H1 (cell line): Measurements from ENCODE around the gene GNG11. TPM values are rescaled to one million over a fixed set of nuclear protein-coding genes. Genes with fewer than 3 reads are reported as not detected.

ENCODE experiments used
- CTCF ChIA-PET: fragments of 300-600 bp; sonication (Branson Sonifier 250); formaldehyde crosslinking; loops from one replicate; lab custom pipeline; 2021; ENCODE audit not compliant: partially characterized antibody; lab: Charles Lee
- POLR2A ChIA-PET: fragments of 300-600 bp; sonication (Branson Sonifier 250); formaldehyde crosslinking; loops from one replicate; lab custom pipeline; 2021; ENCODE audit warnings: inconsistent platforms; ENCODE audit not compliant: partially characterized antibody; lab: Charles Lee
- DNase-seq, 2 experiments: peaks; one replicate each; pipeline versions ENCODE4 v3.0.0 to v3.0.0-alpha.2; 2010 to 2022; ENCODE audit warnings: low spot score in 2 of 2, low read depth in 1 of 2, mixed read lengths in 1 of 2
- FAIRE-seq: peaks from 2 replicates; lab custom pipeline; 2011; peaks lifted over from hg19 to GRCh38; lab: Jason Lieb, UNC
- H2AFZ ChIP-seq: 2 replicates; pipeline ENCODE4 v1.8.1; 2012; ENCODE audit warnings: low read length, inconsistent platforms
- H2AK5ac ChIP-seq: 2 replicates; pipeline ENCODE4 v1.6.1; 2013; ENCODE audit warnings: low read depth, low read length
- H2BK120ac ChIP-seq: replicated peaks from 2 replicates; pipeline ENCODE3; 2013; ENCODE audit warnings: low read depth, low read length, inconsistent platforms
- H2BK12ac ChIP-seq: 2 replicates; pipeline ENCODE4 v1.6.1; 2013; ENCODE audit warnings: low read depth, low read length
- H2BK15ac ChIP-seq: 2 replicates; pipeline ENCODE4 v1.6.1; 2013; ENCODE audit warnings: low read length
- H2BK20ac ChIP-seq: 2 replicates; pipeline ENCODE4 v1.6.1; 2013; ENCODE audit warnings: low read length
- H2BK5ac ChIP-seq: 2 replicates; pipeline ENCODE4 v1.6.1; 2013; ENCODE audit warnings: low read depth, low read length
- H3K14ac ChIP-seq: 2 replicates; pipeline ENCODE4 v1.6.1; 2013; ENCODE audit warnings: inconsistent platforms; ENCODE audit not compliant: insufficient read length
- H3K18ac ChIP-seq: 2 replicates; pipeline ENCODE4 v1.6.1; 2013; ENCODE audit warnings: low read length; ENCODE audit errors: extremely low read depth
- H3K23ac ChIP-seq: 2 replicates; pipeline ENCODE4 v1.6.1; 2013; ENCODE audit warnings: inconsistent platforms; ENCODE audit not compliant: insufficient read length
- H3K23me2 ChIP-seq: 2 replicates; pipeline ENCODE4 v1.6.1; 2013; ENCODE audit warnings: low read depth, low read length
- H3K27ac ChIP-seq: 2 replicates; pipeline ENCODE4 v1.6.1; 2011; ENCODE audit warnings: low read depth, low read length, inconsistent platforms
- H3K27me3 ChIP-seq, 4 experiments: replicated peaks in 1 of 4; 1 replicate in 1 of 4; 2 replicates in 3 of 4; pipeline versions ENCODE4 v1.6.1 to v1.8.1; 2011 to 2013; ENCODE audit warnings: low read length in 3 of 4, mild to moderate bottlenecking in 3 of 4, inconsistent platforms in 2 of 4, mixed read lengths in 2 of 4, moderate library complexity in 1 of 4; ENCODE audit not compliant: control insufficient read depth in 3 of 4, insufficient read depth in 3 of 4; ENCODE audit errors: extremely low read depth in 1 of 4
- H3K36me3 ChIP-seq, 4 experiments: 2 replicates each; pipeline versions ENCODE4 v1.6.1 to v1.8.1; 2011 to 2013; ENCODE audit warnings: mild to moderate bottlenecking in 4 of 4, low read length in 3 of 4, moderate library complexity in 2 of 4, control low read depth in 1 of 4, inconsistent platforms in 1 of 4; ENCODE audit not compliant: insufficient read depth in 4 of 4, control insufficient read depth in 2 of 4
- H3K4ac ChIP-seq: replicated peaks from 2 replicates; pipeline ENCODE3; 2013; ENCODE audit warnings: low read length, low read depth, mixed read lengths, inconsistent platforms; ENCODE audit not compliant: insufficient read length
- H3K4me1 ChIP-seq, 4 experiments: replicated peaks in 1 of 4; 1 replicate in 1 of 4; 2 replicates in 3 of 4; pipeline versions ENCODE4 v1.6.1 to v1.8.1; 2011 to 2013; ENCODE audit warnings: low read length in 3 of 4, inconsistent platforms in 2 of 4, mixed read lengths in 1 of 4; ENCODE audit not compliant: insufficient read depth in 4 of 4, control insufficient read depth in 3 of 4
- H3K4me2 ChIP-seq, 2 experiments: 2 replicates each; pipeline versions ENCODE4 v1.6.1 to v1.8.1; 2011 to 2013; ENCODE audit warnings: low read depth in 2 of 2, low read length in 2 of 2, control low read depth in 1 of 2, inconsistent platforms in 1 of 2, mild to moderate bottlenecking in 1 of 2; ENCODE audit not compliant: insufficient read depth in 1 of 2
- H3K4me3 ChIP-seq, 4 experiments: fragments of 200-600, 300-600 bp in 1 of 4; sonication (generic), shearing (Covaris generic), sonication (Bioruptor Twin) in 1 of 4; 2 replicates each; pipeline versions ENCODE4 v1.5.1 to v1.8.1; 2011 to 2016; ENCODE audit warnings: low read length in 4 of 4, low read depth in 3 of 4, control low read depth in 2 of 4, inconsistent platforms in 2 of 4, mild to moderate bottlenecking in 2 of 4, mixed read lengths in 1 of 4, moderate library complexity in 1 of 4; ENCODE audit not compliant: insufficient read depth in 2 of 4; ENCODE audit errors: extremely low read depth in 1 of 4
- H3K56ac ChIP-seq: replicated peaks from 2 replicates; pipeline ENCODE3; 2013; ENCODE audit warnings: low read depth, mild to moderate bottlenecking, mixed read lengths, low read length, inconsistent platforms; ENCODE audit not compliant: insufficient read length
- H3K79me1 ChIP-seq: 2 replicates; pipeline ENCODE4 v1.6.1; 2013; ENCODE audit warnings: low read depth, low read length, control low read depth
- H3K79me2 ChIP-seq, 2 experiments: 2 replicates each; pipeline versions ENCODE4 v1.6.1 to v1.8.1; 2012 to 2013; ENCODE audit warnings: low read length in 2 of 2, mild to moderate bottlenecking in 2 of 2, inconsistent platforms in 1 of 2; ENCODE audit not compliant: insufficient read depth in 2 of 2, control insufficient read depth in 1 of 2
- H3K9ac ChIP-seq, 4 experiments: replicated peaks in 1 of 4; 1 replicate in 1 of 4; 2 replicates in 3 of 4; pipeline versions ENCODE4 v1.6.1 to v1.8.1; 2011 to 2013; ENCODE audit warnings: low read depth in 3 of 4, low read length in 3 of 4, control low read depth in 2 of 4, mild to moderate bottlenecking in 2 of 4, moderate library complexity in 2 of 4, inconsistent platforms in 1 of 4; ENCODE audit errors: extremely low read depth in 1 of 4
- H3K9me3 ChIP-seq, 2 experiments: 2 replicates each; pipeline versions ENCODE4 v1.6.1 to v1.8.1; 2012 to 2013; ENCODE audit warnings: mild to moderate bottlenecking in 2 of 2, moderate library complexity in 2 of 2, control low read depth in 1 of 2, inconsistent platforms in 1 of 2, low read depth in 1 of 2, low read length in 1 of 2, mixed read lengths in 1 of 2; ENCODE audit not compliant: insufficient read depth in 2 of 2
- H4K20me1 ChIP-seq, 2 experiments: replicated peaks in 1 of 2; 2 replicates each; pipeline versions ENCODE3 to v1.8.1; 2011 to 2013; ENCODE audit warnings: inconsistent platforms in 2 of 2, low read length in 2 of 2, mild to moderate bottlenecking in 1 of 2; ENCODE audit not compliant: insufficient read depth in 2 of 2, control insufficient read depth in 1 of 2
- H4K5ac ChIP-seq: 2 replicates; pipeline ENCODE4 v1.6.1; 2013; ENCODE audit warnings: low read length, low read depth, mixed read lengths, inconsistent platforms; ENCODE audit not compliant: insufficient read length
- H4K8ac ChIP-seq: 2 replicates; pipeline ENCODE4 v1.8.0; 2013; ENCODE audit warnings: mild to moderate bottlenecking, moderate library complexity, low read length, inconsistent platforms; ENCODE audit not compliant: insufficient read depth; ENCODE audit errors: extremely low read depth
- H4K91ac ChIP-seq: replicated peaks from 2 replicates; pipeline ENCODE3; 2013; ENCODE audit warnings: low read length, mixed read lengths, inconsistent platforms; ENCODE audit not compliant: insufficient read length
- HDAC2 ChIP-seq, 2 experiments: fragments of 300-600 bp in 1 of 2; sonication (generic) in 1 of 2; IDR thresholded peaks; 2 replicates each; pipeline ENCODE4 v1.6.1; 2011 to 2012; ENCODE audit warnings: low read depth in 2 of 2, low read length in 2 of 2, mild to moderate bottlenecking in 2 of 2, moderate library complexity in 2 of 2, borderline replicate concordance in 1 of 2, inconsistent platforms in 1 of 2
- SP4 ChIP-seq: IDR thresholded peaks from 2 replicates; pipeline ENCODE4 v1.6.1; 2012; ENCODE audit warnings: low read length, inconsistent platforms
- WGBS, 2 experiments: shearing (Covaris generic) in 1 of 2; methylation state at CpG; one replicate each; pipeline versions ENCODE4 v1.1.6 to v1.1.7; 2013 to 2015; ENCODE audit warnings: low lambda C conversion rate in 2 of 2, mixed read lengths in 2 of 2, inconsistent platforms in 1 of 2, low coverage in 1 of 2, missing lambda C conversion rate in 1 of 2; ENCODE audit not compliant: insufficient replicate concordance in 2 of 2, insufficient coverage in 1 of 2, insufficient read length in 1 of 2; ENCODE audit errors: extremely low coverage in 1 of 2, missing lambda C conversion rate in 1 of 2; 5-methylcytosine and 5-hydroxymethylcytosine counted together
- polyA plus RNA-seq, 7 experiments: library from polyadenylated mRNA; depleted of rRNA in 3 of 7; stranded (reverse) in 5 of 7; unstranded in 2 of 7; fragments of >200 nt in 5 of 7; fragments of 200-250 nt in 2 of 7; gene quantifications; 1 replicate in 5 of 7; 2 replicates in 1 of 7; 4 replicates in 1 of 7; pipeline versions ENCODE4 v1.2.1 to v1.2.3, GENCODE V29; 2011 to 2013; ENCODE audit warnings: missing spikeins in 2 of 7, mixed read lengths in 2 of 7
- total RNA-seq: library from RNA; stranded (reverse); fragmentation: NEBNext Ultra II Directional; extraction: Animal tissue kit (Norgen Biotek cat#: 25700); gene quantifications from 2 replicates; pipeline ENCODE4 v1.2.1, GENCODE V29; 2021
- TF ChIP-seq, protein P1 (sequence below), 3 experiments: IDR thresholded peaks; 1 replicate in 2 of 3; 2 replicates in 1 of 3; pipeline versions ENCODE4 v1.5.1 to v1.6.1; 2011; ENCODE audit warnings: low read length in 3 of 3, mild to moderate bottlenecking in 3 of 3, inconsistent platforms in 2 of 3, low read depth in 1 of 3, moderate library complexity in 1 of 3; ENCODE audit not compliant: insufficient read depth in 1 of 3; ENCODE audit errors: control extremely low read depth in 1 of 3
- TF ChIP-seq, protein P2 (sequence below): IDR thresholded peaks from 2 replicates; pipeline ENCODE4 v1.6.1; 2012; ENCODE audit warnings: inconsistent platforms

Gene GNG11
- total and polyA plus RNA-seq, 2 of the 8 experiments (the other 6 are each of a cell fraction or from before 2014, with no cell fraction given): 0.38 to 1.3 TPM

DNA sequence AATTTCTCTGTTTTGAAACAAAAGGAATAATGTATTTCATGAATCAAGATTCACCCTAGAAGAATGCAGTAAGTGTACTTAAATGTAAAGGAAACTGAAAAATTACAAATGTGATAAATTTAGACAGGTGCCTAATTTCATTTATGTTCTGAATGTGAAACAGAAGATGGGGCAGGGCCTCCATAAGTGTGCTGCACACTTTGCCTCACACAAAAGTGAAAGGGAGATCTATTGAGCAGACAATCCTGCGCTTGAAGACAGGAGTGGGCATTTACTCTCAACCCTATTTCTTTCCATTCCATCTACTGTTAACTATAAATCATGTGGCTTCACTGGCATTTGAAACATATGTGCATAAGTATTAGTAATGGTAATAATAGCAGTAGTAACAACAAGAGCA is 36.2 kb downstream of the GNG11 start:
- no peak overlapping the region for H3K4me2 ChIP-seq
- H2BK15ac ChIP-seq: no peak overlapping the region

More for the DNA sequence above, 36.2 kb downstream of the GNG11 start:
- H4K8ac ChIP-seq: no peak overlapping the region
- H3K14ac ChIP-seq: no peak overlapping the region
- H4K20me1 ChIP-seq: no peaks in the 10 kb centered on the region
- POLR2A ChIA-PET: no interaction called here
- FAIRE-seq: no peak
- no peak overlapping the region for H3K23ac ChIP-seq
- no peak overlapping the region for H2BK120ac ChIP-seq
- no peak overlapping the region for H2BK12ac ChIP-seq
- H3K79me2 ChIP-seq: no peaks in the 10 kb centered on the region
- H3K23me2 ChIP-seq: no peaks in the 10 kb centered on the region
- no peak overlapping the region for H3K56ac ChIP-seq
- no peak overlapping the region for H3K4me3 ChIP-seq
- no peak for DNase-seq
- TF ChIP-seq HDAC2 (IDR thresholded peaks at IDR 0.05; ENCODE audit: borderline replicate concordance in 1 of 2, low read depth in 2 of 2, low read length in 2 of 2) (no peak), SP4 (no peak)
- TF ChIP-seq, protein P1, sequence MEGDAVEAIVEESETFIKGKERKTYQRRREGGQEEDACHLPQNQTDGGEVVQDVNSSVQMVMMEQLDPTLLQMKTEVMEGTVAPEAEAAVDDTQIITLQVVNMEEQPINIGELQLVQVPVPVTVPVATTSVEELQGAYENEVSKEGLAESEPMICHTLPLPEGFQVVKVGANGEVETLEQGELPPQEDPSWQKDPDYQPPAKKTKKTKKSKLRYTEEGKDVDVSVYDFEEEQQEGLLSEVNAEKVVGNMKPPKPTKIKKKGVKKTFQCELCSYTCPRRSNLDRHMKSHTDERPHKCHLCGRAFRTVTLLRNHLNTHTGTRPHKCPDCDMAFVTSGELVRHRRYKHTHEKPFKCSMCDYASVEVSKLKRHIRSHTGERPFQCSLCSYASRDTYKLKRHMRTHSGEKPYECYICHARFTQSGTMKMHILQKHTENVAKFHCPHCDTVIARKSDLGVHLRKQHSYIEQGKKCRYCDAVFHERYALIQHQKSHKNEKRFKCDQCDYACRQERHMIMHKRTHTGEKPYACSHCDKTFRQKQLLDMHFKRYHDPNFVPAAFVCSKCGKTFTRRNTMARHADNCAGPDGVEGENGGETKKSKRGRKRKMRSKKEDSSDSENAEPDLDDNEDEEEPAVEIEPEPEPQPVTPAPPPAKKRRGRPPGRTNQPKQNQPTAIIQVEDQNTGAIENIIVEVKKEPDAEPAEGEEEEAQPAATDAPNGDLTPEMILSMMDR (IDR thresholded peaks at IDR 0.05; ENCODE audit: control extremely low read depth in 1 of 3, insufficient read depth in 1 of 3, low read depth in 1 of 3, low read length in 3 of 3): no peak
- TF ChIP-seq, protein P2, sequence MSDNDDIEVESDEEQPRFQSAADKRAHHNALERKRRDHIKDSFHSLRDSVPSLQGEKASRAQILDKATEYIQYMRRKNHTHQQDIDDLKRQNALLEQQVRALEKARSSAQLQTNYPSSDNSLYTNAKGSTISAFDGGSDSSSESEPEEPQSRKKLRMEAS: no peak
- TF ChIP-seq, all 59 proteins: peak for 0
- H3K9ac ChIP-seq: no peak overlapping the region
- no peaks in the 10 kb centered on the region for H3K36me3 ChIP-seq
- no peak overlapping the region for H4K5ac ChIP-seq
- no peak overlapping the region for H3K18ac ChIP-seq
- H2AK5ac ChIP-seq: no peak overlapping the region
- no peaks in the 10 kb centered on the region for H3K4me1 ChIP-seq
- no peak overlapping the region for H2BK5ac ChIP-seq
- H3K9me3 ChIP-seq: no peaks in the 10 kb centered on the region
- H4K91ac ChIP-seq: no peak overlapping the region
- H3K4ac ChIP-seq: no peak overlapping the region
- H2AFZ ChIP-seq: no peak overlapping the region
- H3K27ac ChIP-seq: no peak overlapping the region
- CTCF ChIA-PET: interaction anchor here (1.4 to 1.6 kb wide), 2 partner anchors 11 to 157 kb away, joined by 4 to 5 read pairs; no protein-coding TSS in a partner anchor
- 100% methylated on average over 1 of the region's 1 CpG; no CpG with 5 or more reads in 1 of the 2 experiments for WGBS, 2 experiments
- H3K27me3 ChIP-seq: no peaks in the 10 kb centered on the region
- no peak overlapping the region for H2BK20ac ChIP-seq
- no peaks in the 10 kb centered on the region for H3K79me1 ChIP-seq
